IPS-NIHi11 (cell line): Measurements from ENCODE around the gene CEL.
"Not testable (repeated sequence)": the region's sequence is repeated elsewhere in the genome, so short reads cannot be mapped to it uniquely, and the experiment has no call there.

ENCODE experiments used
- DNase-seq: peaks from one replicate; pipeline ENCODE4 v3.0.0; 2012; ENCODE audit warnings: mixed read lengths, low spot score

Gene CEL

DNA sequence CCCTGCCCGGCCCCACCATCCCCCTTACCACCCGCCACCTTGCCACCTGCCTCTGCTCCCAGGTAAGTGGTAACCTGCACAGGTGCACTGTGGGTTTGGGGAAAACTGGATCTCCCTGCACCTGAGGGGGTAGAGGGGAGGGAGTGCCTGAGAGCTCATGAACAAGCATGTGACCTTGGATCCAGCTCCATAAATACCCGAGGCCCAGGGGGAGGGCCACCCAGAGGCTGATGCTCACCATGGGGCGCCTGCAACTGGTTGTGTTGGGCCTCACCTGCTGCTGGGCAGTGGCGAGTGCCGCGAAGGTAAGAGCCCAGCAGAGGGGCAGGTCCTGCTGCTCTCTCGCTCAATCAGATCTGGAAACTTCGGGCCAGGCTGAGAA is at the start of gene CEL:
Gene CEL, plus strand, starts transcription at position 218 of the 382 bp plus-strand sequence. Its CDS starts 22 bp downstream, at position 240.
- DNase-seq: not testable (repeated sequence)

- no peak for DNase-seq
Measured at GRCh38 chr9:133014696-133015095, 47.1 kb upstream of the CEL start.

- no peak for DNase-seq
Measured at GRCh38 chr9:133023117-133023890, 38.5 kb upstream of the CEL start.

DNA sequence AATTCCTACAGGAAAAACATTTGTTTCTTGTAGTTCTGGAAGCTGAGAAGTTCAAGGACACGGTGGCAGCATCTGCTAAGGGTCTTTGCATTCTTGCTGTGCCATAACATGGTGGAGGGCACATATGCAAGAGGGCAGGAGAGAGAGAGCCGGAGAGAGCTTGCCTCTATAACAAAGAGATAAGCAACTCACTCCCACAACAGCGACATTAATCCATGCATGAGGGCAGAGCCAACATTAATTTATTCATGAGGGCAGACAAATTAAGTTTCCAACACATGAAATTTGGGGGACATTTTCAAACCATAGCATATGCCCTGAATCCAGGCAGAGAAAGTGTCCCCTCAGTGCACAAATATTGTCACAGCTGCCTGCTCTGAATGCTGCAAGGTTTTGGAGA is 35.4 kb upstream of the CEL start:
- no peak for DNase-seq

- no peak for DNase-seq
Measured at GRCh38 chr9:133027134-133027533, 34.6 kb upstream of the CEL start.

GRCh38 chr9:133028221-133028620 is 33.6 kb upstream of the CEL start:
- DNase-seq: no peak

GRCh38 chr9:133029994-133030316 is 31.8 kb upstream of the CEL start:
- DNase-seq: no peak

DNA sequence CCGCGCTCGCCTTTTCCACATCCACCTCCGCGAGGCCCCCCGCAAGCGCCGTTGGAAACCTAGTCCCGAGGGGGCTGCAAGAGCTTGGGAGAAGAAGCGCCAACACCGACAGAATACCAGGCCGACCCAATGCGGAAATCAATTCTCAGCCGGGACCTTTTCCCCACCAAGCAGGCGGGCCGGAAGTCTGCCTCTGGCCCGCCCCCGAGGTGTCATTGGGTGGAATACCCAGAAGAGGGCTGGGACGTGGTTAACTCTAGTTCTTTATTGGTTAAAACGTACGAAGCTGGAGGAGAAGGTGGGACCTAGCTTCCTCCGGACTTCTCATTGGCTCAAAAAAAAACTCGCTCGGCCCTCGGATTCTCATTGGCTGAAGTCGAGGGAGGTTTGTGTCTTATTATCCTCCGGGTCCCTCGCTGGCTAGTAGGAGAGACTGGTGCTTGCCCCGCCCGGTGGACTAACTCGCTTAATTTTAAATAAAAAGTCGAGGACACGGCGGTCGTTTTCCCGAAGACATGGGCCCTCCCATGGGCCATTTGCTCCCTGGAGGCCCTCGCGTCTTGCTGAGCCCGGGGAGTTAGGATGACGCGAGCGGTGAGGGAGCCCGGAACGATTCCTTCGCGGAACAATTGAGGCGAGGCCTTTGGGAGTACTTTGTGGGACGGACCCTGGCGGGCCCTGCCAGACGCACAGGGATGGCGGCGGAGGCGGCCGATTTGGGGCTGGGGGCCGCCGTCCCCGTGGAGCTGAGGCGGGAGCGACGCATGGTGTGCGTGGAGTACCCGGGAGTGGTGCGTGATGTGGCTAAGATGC is 31.3 kb upstream of the CEL start, which contains the start of gene GTF3C5:
Gene GTF3C5, plus strand, starts transcription at position 681 of the 813 bp plus-strand sequence. Its CDS starts 15 bp downstream, at position 696.
- peak; percentile 99 for DNase-seq

- DNase-seq: no peak
Measured at GRCh38 chr9:133031130-133031422, 30.7 kb upstream of the CEL start.

DNA sequence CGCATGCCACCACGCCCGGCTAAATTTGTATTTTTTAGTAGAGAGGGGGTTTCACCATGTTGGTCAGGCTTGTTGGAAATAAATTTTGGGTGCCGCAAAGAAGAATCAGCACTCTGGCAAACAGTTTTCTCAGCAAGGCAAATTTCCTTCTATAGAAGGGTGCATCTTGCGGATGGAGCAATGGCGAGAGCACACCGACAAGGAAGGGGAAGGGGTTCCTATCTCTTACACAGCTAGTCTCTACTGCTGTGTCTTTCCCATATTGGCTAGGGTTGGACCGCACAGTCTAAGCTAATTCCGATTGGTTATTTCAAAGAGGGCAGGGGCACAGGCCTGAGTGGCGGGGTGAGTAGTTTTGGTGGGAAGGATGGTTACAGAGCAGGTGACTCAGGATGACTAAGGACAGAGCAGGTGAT is 30.3 kb upstream of the CEL start:
- DNase-seq: no peak

GRCh38 chr9:133032171-133032570 is 29.6 kb upstream of the CEL start:
- DNase-seq: no peak

DNA sequence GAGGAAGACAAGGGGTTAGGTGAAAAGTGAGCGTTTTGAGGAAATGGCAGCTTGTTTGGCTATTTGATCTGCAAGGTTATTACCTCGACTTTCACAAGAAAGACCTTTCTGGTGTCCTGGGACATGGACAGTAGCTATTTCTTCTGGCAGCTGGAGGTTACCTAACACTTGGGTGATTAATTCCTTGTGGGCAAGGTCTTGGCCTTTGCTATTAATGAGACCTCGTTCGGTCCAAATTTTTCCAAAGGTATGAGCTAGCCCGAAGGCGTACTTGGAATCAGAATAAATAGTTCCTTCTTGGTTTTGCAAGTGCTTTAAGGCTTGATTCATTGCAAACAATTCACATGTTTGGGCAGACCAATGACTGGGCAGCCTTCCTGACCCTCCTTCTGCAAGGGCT is 26.1 kb upstream of the CEL start:
- no peak for DNase-seq

DNA sequence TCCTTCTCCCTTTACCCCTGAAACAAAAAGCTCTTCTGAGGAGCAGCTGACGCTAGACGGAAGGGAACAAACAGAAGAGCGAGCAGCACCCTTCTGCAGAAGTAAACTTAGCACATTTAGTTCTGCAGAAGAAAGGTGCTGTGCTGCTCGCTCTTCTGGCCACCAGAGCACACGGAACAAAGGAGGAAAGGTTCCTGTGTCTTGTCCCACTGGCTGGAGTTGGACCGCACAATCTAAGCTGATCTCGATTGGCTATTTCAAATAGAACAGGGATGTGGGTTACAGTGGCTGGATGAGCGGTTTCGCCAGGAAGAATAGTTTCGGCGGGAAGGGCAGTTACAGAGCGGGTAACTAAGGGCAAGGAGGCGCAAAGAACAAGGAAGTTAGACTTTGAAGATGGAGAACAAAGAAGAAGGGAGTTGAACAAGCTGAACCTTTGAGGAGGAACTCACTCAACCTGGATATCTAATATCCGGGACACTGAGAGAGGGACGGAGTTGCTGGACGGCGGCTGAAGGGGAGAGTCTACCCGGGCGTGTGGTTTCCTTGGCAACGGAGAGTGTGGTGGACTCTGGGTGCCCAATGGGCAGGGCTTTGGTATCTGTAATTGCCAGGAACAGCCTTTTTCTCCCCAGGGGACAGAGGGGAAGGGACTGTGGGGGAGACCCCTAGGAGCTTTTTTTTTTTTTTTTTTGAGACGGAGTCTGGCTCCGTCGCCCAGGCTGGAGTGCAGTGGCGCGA is 23.8 kb upstream of the CEL start:
- no peak for DNase-seq

DNA sequence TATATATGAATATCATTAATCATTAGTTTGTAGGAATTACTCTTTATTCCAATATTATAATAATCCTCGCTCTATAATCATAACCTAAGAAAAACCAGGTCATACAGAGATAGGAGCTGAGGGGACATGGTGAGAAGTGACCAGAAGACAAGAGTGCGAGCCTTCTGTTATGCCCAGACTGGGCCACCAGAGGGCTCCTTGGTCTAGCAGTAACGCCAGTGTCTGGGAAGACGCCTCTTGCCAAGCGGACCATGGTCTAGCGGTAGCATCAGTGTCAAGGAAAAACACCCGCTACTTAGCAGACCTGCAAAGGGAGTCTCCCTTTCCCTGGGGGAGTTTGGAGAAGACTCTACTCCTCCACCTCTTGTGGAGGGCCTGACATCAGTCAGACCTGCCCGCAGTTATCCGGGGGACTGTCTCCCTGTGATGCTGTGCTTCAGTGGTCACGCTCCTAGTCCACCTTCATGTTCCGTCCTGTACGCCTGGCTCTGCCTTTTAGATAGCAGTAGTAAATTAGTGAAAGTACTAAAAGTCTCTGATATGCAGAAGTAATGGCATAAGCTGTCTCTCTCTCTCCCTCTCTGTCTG is 20.8 kb upstream of the CEL start:
- DNase-seq: not testable (repeated sequence)

- DNase-seq: no peak
Measured at GRCh38 chr9:133041958-133042357, 19.8 kb upstream of the CEL start.

GRCh38 chr9:133042676-133043075 is 19.1 kb upstream of the CEL start:
- DNase-seq: no peak

DNA sequence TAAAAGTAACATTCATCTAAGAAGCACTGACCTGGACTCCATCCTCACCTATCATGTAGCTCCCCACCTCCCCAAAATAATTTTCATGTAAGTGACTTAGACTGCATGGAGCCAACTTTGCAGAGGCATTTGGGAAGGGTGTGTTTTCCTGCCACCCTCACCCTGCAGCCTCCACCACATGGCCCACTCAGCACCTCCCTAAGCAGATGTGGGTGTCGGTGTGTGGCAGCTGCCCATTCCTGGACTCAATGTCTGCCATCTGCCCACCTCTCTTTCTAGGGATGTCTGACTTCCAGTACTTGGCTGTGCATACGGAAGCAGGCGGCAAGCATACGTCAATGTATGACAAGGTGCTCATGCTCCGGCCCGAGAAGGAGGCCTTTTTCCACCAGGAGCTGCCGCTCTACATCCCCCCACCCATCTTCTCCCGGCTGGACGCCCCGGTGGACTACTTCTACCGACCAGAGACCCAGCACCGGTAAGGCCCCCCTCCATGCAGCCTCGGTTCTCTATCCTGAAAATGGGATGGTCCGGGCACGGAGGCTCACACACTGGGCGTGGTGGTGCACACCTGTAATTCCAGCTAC is 18.2 kb upstream of the CEL start:
- DNase-seq: no peak

- no peak for DNase-seq
Measured at GRCh38 chr9:133044125-133044524, 17.7 kb upstream of the CEL start.

- no peak for DNase-seq
Measured at GRCh38 chr9:133044661-133045060, 17.1 kb upstream of the CEL start.

DNA sequence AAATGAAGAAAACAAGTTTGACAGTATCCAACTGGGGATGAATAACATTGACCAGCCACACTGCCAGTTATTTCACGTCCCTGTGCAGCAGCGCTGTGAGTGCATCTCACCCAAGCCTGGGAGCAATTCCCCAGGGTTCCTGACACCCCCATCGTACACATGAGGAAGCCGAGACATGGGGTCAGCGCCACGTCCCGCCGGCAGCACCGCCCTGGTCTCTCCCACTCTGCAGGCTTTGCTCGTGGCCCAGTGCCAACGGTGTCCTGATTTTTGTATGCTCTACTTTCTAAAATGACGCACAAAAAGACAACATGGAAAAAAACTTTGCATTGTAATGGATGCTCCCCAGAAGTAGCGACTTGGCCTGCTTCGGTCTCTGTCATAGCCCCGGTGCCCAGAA is 16.6 kb upstream of the CEL start:
- DNase-seq: no peak

GRCh38 chr9:133046196-133046899 is 15.4 kb upstream of the CEL start:
- no peak for DNase-seq

- no peak for DNase-seq
Measured at GRCh38 chr9:133046900-133047295, 14.9 kb upstream of the CEL start.
